NCI-H69 (cell line): ENCODE measurements around the gene JAKMIP2.
A peak's percentile ranks its signal among the peaks of the same experiment; 100 is the strongest.

ENCODE experiments used
- DNase-seq: peaks from one replicate; lab custom pipeline; 2025; lab: John Stamatoyannopoulos, UW

The JAKMIP2 gene

GRCh38 chr5:147697380-147697779 lies 85.1 kb downstream of the JAKMIP2 start:
- DNase-seq, result no peak

DNA sequence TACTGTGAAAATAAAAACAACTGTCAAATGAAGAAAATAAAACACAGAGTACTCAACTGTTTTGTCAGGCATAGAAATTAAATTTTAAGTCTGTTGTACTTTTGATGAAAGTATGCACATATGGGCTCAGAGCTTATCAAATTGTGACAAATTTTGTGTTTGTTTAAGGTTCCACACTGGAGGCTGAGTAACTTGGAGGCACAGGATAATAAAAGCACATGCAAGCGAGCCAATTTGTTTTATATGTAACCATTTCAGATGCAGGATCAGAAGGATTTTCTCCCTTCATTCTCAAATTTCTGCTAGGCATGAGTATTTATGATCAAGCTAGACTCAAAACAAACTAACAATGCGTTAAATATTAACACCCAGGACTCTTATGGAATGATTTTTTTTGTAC lies 87.8 kb downstream of the JAKMIP2 start:
- no peak for DNase-seq

- no peak for DNase-seq
These were observed 89.3 kb downstream of the JAKMIP2 start for GRCh38 chr5:147693233-147693632.

GRCh38 chr5:147691130-147691529 lies 91.4 kb downstream of the JAKMIP2 start:
- peak; percentile 29 for DNase-seq

- DNase-seq, result peak; percentile 89
These were observed 91.9 kb downstream of the JAKMIP2 start for GRCh38 chr5:147690595-147690994.

GRCh38 chr5:147689426-147689825 lies 93.1 kb downstream of the JAKMIP2 start:
- DNase-seq, result peak; percentile 79

GRCh38 chr5:147688656-147689356 lies 93.7 kb downstream of the JAKMIP2 start:
- DNase-seq, result peak; percentile 96

- peak; percentile 99 for DNase-seq
These were observed 95.4 kb downstream of the JAKMIP2 start for GRCh38 chr5:147687118-147687517.

- DNase-seq, result peak; percentile 56
These were observed 96.1 kb downstream of the JAKMIP2 start for GRCh38 chr5:147686421-147686820.

DNA sequence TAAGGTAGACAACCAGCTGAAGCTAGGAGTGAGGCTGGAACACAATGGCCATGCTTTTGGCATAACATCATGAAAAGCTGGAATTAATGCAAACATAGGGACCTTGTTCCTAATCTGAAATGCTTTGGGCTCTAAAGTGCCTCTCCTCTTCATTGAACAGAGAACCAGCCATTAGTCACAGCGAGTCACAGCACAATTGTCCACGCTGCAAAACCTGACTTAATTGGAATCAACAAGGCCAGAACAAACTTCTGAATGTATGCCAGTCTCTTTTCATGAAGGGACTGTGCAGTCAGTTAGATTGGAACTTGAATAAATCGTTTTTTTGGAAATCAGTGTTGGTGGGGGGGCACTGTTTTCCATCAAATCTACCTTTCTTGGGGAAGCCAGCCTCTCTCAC lies 96.5 kb downstream of the JAKMIP2 start:
- DNase-seq, result peak; percentile 66

DNA sequence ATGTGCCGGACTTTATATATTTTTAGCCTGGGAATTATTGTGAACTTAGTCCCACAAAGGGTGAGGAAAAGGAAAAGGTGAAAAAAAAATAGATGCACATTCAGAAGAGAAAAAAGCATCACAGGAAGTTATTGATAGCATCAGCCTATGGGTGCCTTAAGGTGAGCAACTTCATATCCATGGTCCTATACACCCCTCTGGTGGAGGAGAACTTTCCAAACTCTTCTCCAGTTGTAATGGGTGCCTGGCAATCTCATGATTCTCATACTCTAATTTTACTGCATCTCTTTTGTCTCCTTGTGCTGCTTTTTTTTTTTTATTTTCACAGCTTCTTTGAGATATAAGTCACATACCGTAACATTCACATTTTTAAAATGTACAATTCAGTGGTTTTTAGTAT lies 107.4 kb downstream of the JAKMIP2 start:
- DNase-seq, result peak; percentile 24

DNA sequence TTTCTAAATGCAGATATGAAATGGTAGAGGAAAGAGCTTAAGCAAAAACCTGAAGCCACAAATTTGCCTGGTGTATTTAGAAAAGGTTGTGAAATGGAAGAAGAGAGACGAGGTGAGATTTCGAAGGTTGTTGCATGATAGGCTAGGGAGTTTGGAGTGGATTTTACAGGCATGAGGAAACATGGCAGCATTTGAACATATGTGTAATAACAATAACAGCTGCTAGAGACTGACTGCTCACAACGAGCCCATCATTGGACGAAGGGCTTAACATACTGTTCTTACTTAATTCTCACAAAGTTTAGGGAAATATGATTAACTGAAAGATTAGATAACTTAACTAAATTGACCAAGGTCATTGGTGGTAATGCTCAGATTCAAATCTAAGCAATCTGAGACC lies 108.1 kb downstream of the JAKMIP2 start:
- no peak for DNase-seq

DNA sequence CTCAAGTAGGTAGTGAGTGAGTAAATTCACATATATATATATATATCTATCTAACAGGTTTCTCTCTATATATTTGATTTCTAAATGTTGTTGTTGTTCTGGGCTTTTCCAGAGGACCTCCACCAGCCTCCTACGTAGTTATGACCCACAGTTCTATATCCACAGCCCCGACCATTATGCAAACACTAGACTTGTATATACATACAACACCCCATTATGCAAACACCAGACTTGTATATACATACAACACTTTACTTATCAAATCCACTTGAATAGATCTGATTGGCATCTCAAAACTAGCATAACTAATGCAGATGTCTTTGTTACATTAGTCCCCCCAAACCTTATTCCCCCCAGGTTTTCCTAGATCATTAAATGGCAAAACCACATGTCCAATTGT lies 108.7 kb downstream of the JAKMIP2 start:
- peak; percentile 32 for DNase-seq

- DNase-seq, result peak; percentile 97
These were observed 109.3 kb downstream of the JAKMIP2 start for GRCh38 chr5:147673266-147673665.

GRCh38 chr5:147671365-147671764 lies 111.2 kb downstream of the JAKMIP2 start:
- DNase-seq, result no peak

- DNase-seq, result no peak
These were observed 111.7 kb downstream of the JAKMIP2 start for GRCh38 chr5:147670815-147671214.

DNA sequence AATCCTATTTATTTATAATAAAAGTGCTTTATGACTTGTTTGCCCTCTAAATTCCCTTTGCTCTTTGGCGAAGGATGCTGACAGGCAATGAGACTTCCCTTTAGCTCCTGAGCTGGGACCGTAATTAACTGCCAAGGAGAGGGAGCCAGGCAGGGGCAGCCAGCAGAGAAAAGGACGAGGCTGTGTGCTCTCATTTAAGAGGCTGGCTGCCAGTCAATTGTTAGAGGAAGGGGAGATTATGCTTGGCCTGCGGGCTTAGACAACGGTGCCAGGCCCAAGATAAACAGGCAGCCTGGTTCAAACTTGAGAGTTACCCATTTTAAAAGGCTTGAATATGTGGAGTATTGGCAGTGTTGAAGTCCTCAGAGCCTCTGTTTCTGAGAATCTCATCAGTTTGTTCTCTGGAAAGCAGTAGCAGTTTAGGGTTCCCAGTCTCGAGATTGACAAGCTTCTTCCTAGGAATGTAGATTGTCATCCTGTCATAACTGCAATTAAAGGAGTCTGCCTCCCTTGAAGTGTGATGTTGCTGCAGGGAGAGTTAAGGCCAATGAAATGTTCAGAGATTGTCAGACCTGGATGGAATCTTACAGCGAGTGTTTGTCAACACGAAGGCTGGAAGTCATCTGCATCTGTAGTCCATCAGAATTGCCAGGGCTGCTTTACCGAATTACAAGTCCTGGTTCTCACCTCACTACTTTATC lies 113.2 kb downstream of the JAKMIP2 start:
- DNase-seq, result peak; percentile 74

GRCh38 chr5:147668385-147668784 lies 114.1 kb downstream of the JAKMIP2 start:
- peak; percentile 68 for DNase-seq

- no peak for DNase-seq
These were observed 115.2 kb downstream of the JAKMIP2 start for GRCh38 chr5:147667363-147667762.

DNA sequence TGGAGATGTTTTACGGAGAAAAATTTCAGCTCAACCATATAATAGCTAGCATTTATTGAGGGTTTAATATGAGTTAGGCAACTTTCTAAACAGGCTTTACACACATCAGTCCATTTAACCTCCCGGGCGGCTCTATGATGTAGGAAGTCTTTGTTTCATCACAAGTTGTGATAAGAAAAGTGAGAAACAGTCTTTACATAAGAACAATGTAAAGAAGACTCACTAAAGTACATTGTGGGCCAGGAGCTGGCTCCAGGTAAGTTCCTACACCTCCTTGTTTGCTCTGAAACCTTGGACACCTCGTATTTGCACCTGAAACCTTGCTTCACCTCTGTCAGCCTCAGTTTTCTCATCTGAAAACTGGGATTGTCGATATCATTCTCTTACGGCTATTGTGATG lies 116.1 kb downstream of the JAKMIP2 start:
- no peak for DNase-seq

GRCh38 chr5:147661541-147661940 lies 121.0 kb downstream of the JAKMIP2 start:
- DNase-seq, result no peak

DNA sequence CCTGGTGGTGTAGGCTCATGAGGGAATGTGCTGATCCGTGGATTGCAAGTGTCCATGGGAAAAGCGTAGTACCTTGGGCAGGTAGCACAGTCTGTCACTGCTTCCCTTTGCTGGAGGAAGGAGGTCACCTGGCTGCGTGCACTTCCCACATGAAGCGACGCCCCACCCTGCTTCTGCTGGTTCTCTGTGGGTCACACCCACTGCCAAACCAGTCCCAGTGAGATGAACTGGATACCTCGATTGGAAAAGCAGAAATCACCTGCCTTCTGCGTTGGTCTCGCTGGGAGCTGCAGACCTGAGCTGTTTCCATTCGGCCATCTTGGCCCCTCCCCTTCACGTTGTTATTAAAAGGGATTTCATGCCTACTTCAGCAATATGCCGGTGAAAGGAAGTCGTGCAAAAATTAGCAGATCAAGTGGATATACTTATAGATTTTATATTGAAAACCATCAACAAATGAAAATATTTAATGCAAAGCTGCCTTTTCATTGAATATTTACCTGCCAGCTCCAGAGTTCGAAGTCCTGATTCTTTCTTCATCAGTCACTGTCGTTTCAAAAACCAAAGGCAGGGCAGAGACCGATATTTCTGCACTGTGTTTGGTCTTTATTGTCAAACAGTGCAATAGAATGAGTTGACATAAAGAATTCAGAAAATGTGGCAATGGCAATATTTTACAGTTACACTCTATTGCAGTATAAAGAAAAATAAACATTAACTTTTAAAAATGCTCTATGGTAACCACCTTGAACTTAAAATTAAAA lies 123.2 kb downstream of the JAKMIP2 start:
- DNase-seq, result no peak
